Tongue (tissue), 2 donors: ENCODE data around the gene NAA10. TPM values are rescaled to one million over a fixed set of nuclear protein-coding genes. Genes with fewer than 3 reads are reported as not detected.
A peak's percentile ranks its signal among the peaks of the same experiment; 100 is the strongest.

Experiments used
- DNase-seq: peaks from one replicate; pipeline ENCODE4 v3.0.0-alpha.2; 2015
- total RNA-seq: library from RNA; depleted of rRNA; stranded (reverse); fragments of >200 nt; gene quantifications from one replicate; pipeline ENCODE4 v1.2.3, GENCODE V29; 2014

The NAA10 gene
- total RNA-seq, 1 donor from 2014 or later, result 47.8 TPM

- no peak for DNase-seq
Observed at GRCh38 chrX:153966841-153967535, 32.2 kb upstream of the NAA10 start.

GRCh38 chrX:153966283-153966688 lies 31.4 kb upstream of the NAA10 start:
- no peak for DNase-seq

DNA sequence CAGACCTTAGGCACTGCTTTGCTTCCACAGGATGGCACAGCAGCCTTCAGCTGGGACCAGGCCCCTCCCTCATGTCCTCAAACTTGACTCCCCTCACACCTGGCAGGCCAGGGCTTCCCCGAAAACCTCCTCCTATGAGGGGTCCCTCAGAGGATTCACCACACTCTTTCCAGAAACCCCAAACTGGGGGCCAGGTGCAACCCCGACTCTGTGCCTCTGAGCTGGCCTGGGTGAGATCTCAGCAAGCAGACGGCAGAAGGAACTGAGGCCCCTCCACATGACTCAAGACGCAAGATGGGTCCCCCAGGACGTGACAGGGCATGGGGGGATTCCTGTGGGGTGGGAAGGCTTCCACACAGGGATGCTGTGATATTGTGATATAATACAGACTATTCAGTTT lies 30.6 kb upstream of the NAA10 start:
- DNase-seq, result no peak

DNA sequence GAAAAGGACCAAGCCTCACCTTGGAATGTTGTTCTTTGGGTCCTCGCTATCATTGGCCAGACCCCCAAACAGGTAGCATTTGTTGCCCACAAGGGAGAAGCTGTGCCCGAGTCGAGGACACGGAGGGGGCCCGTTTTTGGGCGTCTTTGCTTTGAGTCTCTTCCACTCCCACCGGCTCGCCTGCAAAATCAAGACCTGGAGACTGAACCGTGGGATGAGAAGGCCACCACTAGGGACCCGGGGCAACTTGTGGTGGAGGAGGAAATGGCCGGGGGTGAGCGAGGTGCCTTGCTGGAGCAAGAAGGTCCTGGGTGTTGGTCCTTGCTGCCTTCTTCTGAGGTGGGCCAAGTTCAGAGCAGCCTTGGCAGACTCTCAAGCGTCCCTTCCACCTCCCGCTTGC lies 29.3 kb upstream of the NAA10 start:
- no peak for DNase-seq

- no peak for DNase-seq
Observed at GRCh38 chrX:153963546-153963945, 28.7 kb upstream of the NAA10 start.

GRCh38 chrX:153961292-153961691 lies 26.5 kb upstream of the NAA10 start:
- DNase-seq, result no peak

DNA sequence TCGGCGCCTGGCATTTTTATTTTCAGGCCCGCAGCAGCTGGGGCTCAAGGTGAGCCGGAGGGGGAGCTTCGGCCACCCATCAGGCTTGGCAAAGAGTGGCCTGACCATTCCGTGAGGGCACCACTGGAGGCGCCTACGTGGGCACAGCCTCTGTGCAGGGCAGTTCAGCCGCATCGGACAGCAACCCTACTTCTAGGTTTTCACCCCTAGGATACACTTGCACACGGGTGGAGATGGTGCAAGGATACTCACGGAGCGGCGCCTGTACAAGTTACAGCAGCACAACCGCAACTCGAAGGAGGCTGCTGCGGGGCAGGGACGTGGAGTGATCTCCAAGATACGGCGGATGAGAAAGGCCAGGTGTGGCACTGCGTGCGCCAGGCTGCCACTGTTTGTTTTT lies 25.9 kb upstream of the NAA10 start:
- no peak for DNase-seq

- no peak for DNase-seq
Observed at GRCh38 chrX:153960077-153960476, 25.2 kb upstream of the NAA10 start.

DNA sequence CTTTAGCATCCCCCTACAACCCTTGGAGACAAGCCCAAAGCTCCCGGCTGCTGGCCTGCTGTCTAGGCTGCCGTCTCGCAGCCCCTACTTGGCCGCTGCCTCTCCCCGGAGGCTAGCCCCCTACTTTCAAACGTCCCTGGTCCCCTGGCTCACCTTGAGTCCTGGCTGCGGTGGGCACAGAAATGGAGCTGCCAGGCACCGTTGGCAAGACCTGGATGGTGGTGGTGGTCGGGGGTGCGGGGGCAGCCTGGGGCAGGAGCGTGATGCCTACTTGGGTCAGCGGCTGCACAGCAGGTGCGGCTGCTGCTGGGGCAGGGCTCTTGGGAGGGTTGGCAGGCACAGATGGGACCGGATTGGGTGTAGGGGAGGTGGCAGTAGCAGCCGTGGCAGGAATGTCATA lies 24.8 kb upstream of the NAA10 start:
- no peak for DNase-seq

GRCh38 chrX:153958605-153959004 lies 23.8 kb upstream of the NAA10 start:
- DNase-seq, result no peak

- no peak for DNase-seq
Observed at GRCh38 chrX:153957224-153957623, 22.4 kb upstream of the NAA10 start.

- DNase-seq, result no peak
Observed at GRCh38 chrX:153956044-153956907, 21.4 kb upstream of the NAA10 start.

GRCh38 chrX:153955228-153955732 lies 20.4 kb upstream of the NAA10 start:
- no peak for DNase-seq

DNA sequence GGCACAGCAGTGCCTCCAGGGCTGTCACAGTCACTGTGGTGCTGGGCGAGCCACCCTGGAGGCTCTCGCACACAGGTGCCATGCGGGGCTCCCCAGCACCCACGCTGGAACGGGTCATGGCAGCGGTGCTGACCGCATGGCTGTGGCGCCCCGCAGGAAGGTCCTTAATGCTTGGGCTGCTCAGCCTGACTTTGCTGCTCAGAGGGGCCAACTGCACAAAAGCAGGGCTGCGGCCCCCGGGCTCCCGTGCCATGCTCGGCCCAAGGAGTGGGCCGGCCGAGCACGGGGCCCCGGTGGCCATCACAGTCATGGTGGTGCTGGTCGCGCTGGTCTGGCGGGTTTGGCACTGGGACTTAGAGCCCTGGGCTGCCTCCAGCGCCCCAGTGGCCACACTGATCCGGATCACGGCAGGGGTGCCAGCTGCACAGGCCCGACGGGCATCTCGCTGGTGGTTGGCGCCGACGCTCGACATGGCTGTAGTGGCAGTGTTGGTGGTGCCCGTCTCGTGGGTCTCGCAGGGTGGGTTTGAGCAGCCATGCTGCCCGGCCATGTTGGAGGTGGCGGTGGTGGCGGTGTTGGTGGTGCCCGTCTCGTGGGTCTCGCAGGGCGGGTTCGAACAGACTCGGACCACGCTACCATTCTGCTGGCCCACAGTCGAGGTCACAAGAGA lies 19.9 kb upstream of the NAA10 start:
- DNase-seq, result no peak

- no peak for DNase-seq
Observed at GRCh38 chrX:153953892-153954557, 19.2 kb upstream of the NAA10 start.

- DNase-seq, result peak; percentile 80
Observed at GRCh38 chrX:153953342-153953830, 18.5 kb upstream of the NAA10 start.

- DNase-seq, result no peak
Observed at GRCh38 chrX:153952373-153953026, 17.7 kb upstream of the NAA10 start.

- no peak for DNase-seq
Observed at GRCh38 chrX:153951683-153952372, 17.0 kb upstream of the NAA10 start.

GRCh38 chrX:153950127-153950526 lies 15.3 kb upstream of the NAA10 start:
- DNase-seq, result no peak

- DNase-seq, result no peak
Observed at GRCh38 chrX:153948847-153949805, 14.3 kb upstream of the NAA10 start.
